Activated T-cell treated with anti-CD3 and anti-CD28 coated beads for 1 hour (primary cell): ENCODE results near the gene CDK11B.

ENCODE experiments used
- DNase-seq: peaks from one replicate; pipeline ENCODE4 v3.0.0-alpha.2; 2020; ENCODE audit warnings: low read depth

Gene CDK11B

GRCh38 chr1:1615256-1616044 is 43.4 kb downstream of the CDK11B start, which contains the start of gene MIB2:
MIB2 (plus strand) TSS chr1:1615500; CDS start chr1:1623453, 7,953 bp downstream.
- DNase-seq, result peak; percentile 96

- no peak for DNase-seq
Observed at GRCh38 chr1:1614954-1615255, 43.9 kb downstream of the CDK11B start.

- DNase-seq, result no peak
Observed at GRCh38 chr1:1614204-1614953, 44.4 kb downstream of the CDK11B start.

GRCh38 chr1:1613509-1614082 is 45.2 kb downstream of the CDK11B start:
- no peak for DNase-seq

- DNase-seq, result no peak
Observed at GRCh38 chr1:1612104-1612400, 46.8 kb downstream of the CDK11B start.

GRCh38 chr1:1610796-1611195 is 48.0 kb downstream of the CDK11B start:
- DNase-seq, result no peak

- DNase-seq, result no peak
Observed at GRCh38 chr1:1609822-1610485, 48.9 kb downstream of the CDK11B start.

- DNase-seq, result no peak
Observed at GRCh38 chr1:1606232-1606631, 52.6 kb downstream of the CDK11B start.

- no peak for DNase-seq
Observed at GRCh38 chr1:1605724-1606123, 53.1 kb downstream of the CDK11B start.

- DNase-seq, result no peak
Observed at GRCh38 chr1:1605034-1605591, 53.7 kb downstream of the CDK11B start.

GRCh38 chr1:1604374-1605033 is 54.3 kb downstream of the CDK11B start:
- DNase-seq, result no peak

- no peak for DNase-seq
Observed at GRCh38 chr1:1603671-1604373, 55.0 kb downstream of the CDK11B start.

GRCh38 chr1:1602968-1603506 is 55.8 kb downstream of the CDK11B start:
- no peak for DNase-seq

- DNase-seq, result no peak
Observed at GRCh38 chr1:1602304-1602967, 56.4 kb downstream of the CDK11B start.

- DNase-seq, result no peak
Observed at GRCh38 chr1:1601564-1602303, 57.1 kb downstream of the CDK11B start.

- no peak for DNase-seq
Observed at GRCh38 chr1:1600861-1601563, 57.8 kb downstream of the CDK11B start.

- DNase-seq, result no peak
Observed at GRCh38 chr1:1599935-1600860, 58.6 kb downstream of the CDK11B start, which contains the start of gene FNDC10. FNDC10 (minus strand) TSS chr1:1600135; CDS start chr1:1600015, 120 bp downstream.
